ENCODE results near the gene ITGB1.

The ITGB1 gene

DNA sequence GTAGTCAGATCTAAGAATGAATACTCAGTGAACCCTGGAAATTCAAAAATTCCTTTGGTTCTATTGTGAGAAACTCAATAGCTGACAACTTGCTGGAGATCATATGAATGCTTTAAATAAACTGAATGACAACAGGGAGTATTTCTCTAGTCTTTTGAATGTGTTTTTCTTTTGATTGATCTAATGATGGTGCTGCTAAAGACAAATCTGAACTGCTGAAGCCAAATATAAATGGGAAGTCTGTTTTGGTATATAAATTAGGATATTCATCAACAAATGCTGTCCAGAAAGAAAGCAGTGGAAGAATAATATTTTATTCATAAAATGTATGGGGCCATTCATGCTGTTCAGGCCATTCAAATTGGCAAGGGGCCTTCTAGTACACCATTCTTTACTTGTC is 79.4 kb downstream of the ITGB1 start:
- no peak for DNase-seq

DNA sequence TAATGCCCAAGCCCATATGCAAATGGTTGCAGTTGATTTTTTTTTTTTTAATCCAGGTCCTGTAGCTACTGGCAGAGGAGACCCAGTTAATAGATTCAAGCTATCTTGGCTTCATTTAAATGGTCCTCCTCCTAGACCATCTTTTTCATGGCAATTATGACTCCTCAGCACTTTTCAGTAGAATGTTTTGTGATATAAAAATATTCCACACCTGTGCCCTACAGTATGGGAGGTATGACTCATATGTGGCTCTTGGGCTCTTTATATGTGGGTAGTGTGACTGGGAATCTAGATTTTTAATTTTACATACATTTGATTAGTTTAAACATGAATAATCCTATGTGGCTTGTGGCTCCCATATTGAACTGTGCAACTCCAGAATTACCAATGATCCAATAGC is 80.1 kb downstream of the ITGB1 start:
- DNase-seq: no peak

DNA sequence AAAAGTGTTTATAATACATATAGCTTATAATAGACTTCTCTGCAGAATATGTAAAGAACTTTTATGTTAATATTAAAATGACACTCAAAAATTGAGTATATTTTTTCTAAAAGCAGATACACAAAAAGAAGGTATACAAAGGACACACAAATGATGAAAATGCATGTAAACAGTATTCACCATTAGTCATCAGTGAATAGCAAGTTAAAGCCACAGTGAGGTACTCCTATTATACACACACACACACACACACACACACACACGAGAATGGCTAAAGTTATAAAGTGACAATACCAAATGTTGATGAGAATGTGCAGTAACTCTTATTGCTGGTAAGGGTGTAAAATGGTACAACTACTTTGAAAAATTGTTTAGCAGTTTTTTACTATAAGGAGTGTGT is 92.9 kb downstream of the ITGB1 start:
- no peak for DNase-seq

DNA sequence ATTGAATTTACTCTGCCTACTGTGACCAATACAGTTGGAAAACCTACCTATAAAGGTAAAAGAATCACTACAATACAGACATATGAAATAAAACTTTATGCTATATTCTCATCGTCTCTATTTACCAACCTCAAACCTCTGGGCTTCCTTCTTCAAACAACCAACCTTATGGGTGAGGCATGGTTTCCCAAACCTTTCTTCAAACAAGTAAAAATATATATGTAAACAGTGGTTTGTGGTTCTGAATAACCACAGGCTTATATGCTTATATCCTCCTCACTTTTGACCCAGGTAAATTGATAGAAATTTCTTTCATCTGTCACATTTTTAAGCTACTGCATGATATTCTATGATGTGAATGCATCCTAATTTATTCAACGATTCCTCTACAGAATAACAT is 103.6 kb downstream of the ITGB1 start:
- DNase-seq: no peak

DNA sequence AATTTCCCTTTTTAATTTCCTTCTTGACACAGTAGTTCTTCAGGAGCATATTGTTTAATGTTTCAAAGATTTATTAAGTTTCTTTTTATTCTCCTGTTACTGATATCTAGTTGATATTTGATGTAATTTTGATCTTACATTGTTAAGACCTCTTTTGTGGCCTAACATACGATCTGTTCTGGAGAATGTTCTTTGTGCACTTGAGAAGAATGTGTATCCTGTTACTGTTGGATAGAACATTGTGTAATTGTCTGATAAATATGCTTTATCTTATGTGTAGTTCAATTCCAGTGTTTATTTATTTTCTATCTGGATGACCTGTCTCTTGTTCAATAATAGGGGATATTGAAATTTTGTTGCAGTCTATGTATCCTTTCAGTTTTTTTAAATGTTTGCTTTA is 106.7 kb downstream of the ITGB1 start:
- no peak for DNase-seq

All from NCI-H187 treated with DMSO at 0.1 percent for 48 hours (cell line).